Neural cell (in vitro differentiated cells): ENCODE measurements around the gene TFDP2. TPM values are rescaled to one million over a fixed set of nuclear protein-coding genes. Genes with fewer than 3 reads are reported as not detected.

Experiments used
- H2AFZ ChIP-seq: fragments of 200-600, 300-800 bp; sonication (generic), shearing (Covaris generic); 2 replicates; pipeline ENCODE4 v1.6.0; 2014; ENCODE audit warnings: low read depth, mild to moderate bottlenecking, antibody characterized with exemption, low read length, moderate library complexity
- H3F3A ChIP-seq: fragments of 200-600 bp; shearing (Covaris generic); 2 replicates; pipeline ENCODE4 v1.6.1; 2016; ENCODE audit warnings: mild to moderate bottlenecking, moderate library complexity, mixed read lengths, antibody characterized with exemption, low read length; ENCODE audit not compliant: insufficient read depth, poor library complexity, severe bottlenecking
- H3K27ac ChIP-seq: fragments of 200-600, 300-800 bp; sonication (generic), shearing (Covaris generic); 2 replicates; pipeline ENCODE4 v1.5.1; 2014; ENCODE audit warnings: mild to moderate bottlenecking, low read length, moderate library complexity
- H3K27me3 ChIP-seq: fragments of 300-800, 200-600 bp; sonication (generic), shearing (Covaris generic); 2 replicates; pipeline ENCODE4 v1.6.0; 2014; ENCODE audit warnings: mild to moderate bottlenecking, low read depth, low read length, moderate library complexity; ENCODE audit not compliant: insufficient read depth
- H3K36me3 ChIP-seq: fragments of 300-800, 200-600 bp; sonication (generic), shearing (Covaris generic); 2 replicates; pipeline ENCODE4 v1.5.1; 2014; ENCODE audit warnings: mild to moderate bottlenecking, antibody characterized with exemption, low read length, moderate library complexity; ENCODE audit not compliant: insufficient read depth
- H3K4me2 ChIP-seq: fragments of 300-800, 200-600 bp; sonication (generic), shearing (Covaris generic); 2 replicates; pipeline ENCODE4 v1.6.0; 2014; ENCODE audit warnings: mild to moderate bottlenecking, low read length
- H3K4me3 ChIP-seq: fragments of 300-800, 200-600 bp; sonication (generic), shearing (Covaris generic); 2 replicates; pipeline ENCODE4 v1.5.1; 2014; ENCODE audit warnings: mild to moderate bottlenecking, low read length, moderate library complexity
- H3K79me2 ChIP-seq: fragments of 200-600 bp; shearing (Covaris generic); replicated peaks from 2 replicates; pipeline ENCODE4 v1.6.0; 2014; ENCODE audit warnings: mild to moderate bottlenecking, low read length, moderate library complexity; ENCODE audit not compliant: insufficient read depth
- H3K9ac ChIP-seq: fragments of 300-800, 200-600 bp; sonication (generic), shearing (Covaris generic); 2 replicates; pipeline ENCODE4 v1.6.1; 2016; ENCODE audit warnings: mild to moderate bottlenecking, low read length, mixed read lengths
- H3K9me2 ChIP-seq: fragments of 200-600 bp; shearing (Covaris generic); 2 replicates; pipeline ENCODE4 v1.6.1; 2016; ENCODE audit warnings: mild to moderate bottlenecking, low read length, mixed read lengths; ENCODE audit not compliant: insufficient read depth
- H3K9me3 ChIP-seq: fragments of 200-600, 300-800 bp; sonication (generic), shearing (Covaris generic); 2 replicates; pipeline ENCODE4 v1.6.1; 2016; ENCODE audit warnings: mild to moderate bottlenecking, mixed run types, low read length, moderate library complexity, mixed read lengths
- H4K20me1 ChIP-seq: fragments of 200-600 bp; shearing (Covaris generic); 2 replicates; pipeline ENCODE4 v1.6.1; 2016; ENCODE audit warnings: mild to moderate bottlenecking, mixed run types; ENCODE audit not compliant: insufficient read depth
- EP300 ChIP-seq: fragments of 450-650 bp; conservative IDR thresholded peaks from 2 replicates; pipeline ENCODE4 v1.6.1; 2014; ENCODE audit warnings: antibody characterized with exemption, mild to moderate bottlenecking, moderate library complexity; ENCODE audit not compliant: poor library complexity, severe bottlenecking
- EZH2 ChIP-seq: fragments of 200-600, 300-800 bp; shearing (Covaris generic), sonication (generic); IDR thresholded peaks from 2 replicates; pipeline ENCODE4 v1.6.1; 2014; ENCODE audit warnings: antibody characterized with exemption, low read length, borderline replicate concordance, mild to moderate bottlenecking; ENCODE audit not compliant: insufficient read depth, poor library complexity, severe bottlenecking
- MXI1 ChIP-seq: fragments of 450-650 bp; conservative IDR thresholded peaks from 2 replicates; pipeline ENCODE4 v1.6.1; 2014; ENCODE audit warnings: antibody characterized with exemption, mild to moderate bottlenecking; ENCODE audit not compliant: poor library complexity, severe bottlenecking
- POLR2AphosphoS5 ChIP-seq: IDR thresholded peaks from 2 replicates; pipeline ENCODE4 v1.6.1; 2012
- RAD21 ChIP-seq: fragments of 450-650 bp; conservative IDR thresholded peaks from 2 replicates; pipeline ENCODE4 v1.6.1; 2014; ENCODE audit warnings: antibody characterized with exemption, mild to moderate bottlenecking, moderate library complexity
- SMC3 ChIP-seq: fragments of 450-650 bp; conservative IDR thresholded peaks from 2 replicates; pipeline ENCODE4 v1.6.1; 2014; ENCODE audit warnings: antibody characterized with exemption, mild to moderate bottlenecking, moderate library complexity; ENCODE audit not compliant: poor library complexity
- TAF1 ChIP-seq: IDR thresholded peaks from 2 replicates; pipeline ENCODE4 v1.6.1; 2012; ENCODE audit warnings: low read depth
- polyA plus RNA-seq: library from polyadenylated mRNA; depleted of rRNA; stranded (reverse); fragments of >200 nt; gene quantifications from 2 replicates; pipeline ENCODE4 v1.2.3, GENCODE V29; 2014
- TF ChIP-seq, protein P1 (sequence below): fragments of 450-650 bp; IDR thresholded peaks from 2 replicates; pipeline ENCODE4 v1.5.1; 2014; ENCODE audit warnings: antibody characterized with exemption, mild to moderate bottlenecking, moderate library complexity; ENCODE audit not compliant: poor library complexity, severe bottlenecking
- TF ChIP-seq, protein P2 (sequence below): IDR thresholded peaks from 2 replicates; pipeline ENCODE4 v1.6.1; 2012; ENCODE audit warnings: borderline replicate concordance

Gene TFDP2
- polyA plus RNA-seq, 1 donor from 2014 or later, result 17.0 TPM

DNA sequence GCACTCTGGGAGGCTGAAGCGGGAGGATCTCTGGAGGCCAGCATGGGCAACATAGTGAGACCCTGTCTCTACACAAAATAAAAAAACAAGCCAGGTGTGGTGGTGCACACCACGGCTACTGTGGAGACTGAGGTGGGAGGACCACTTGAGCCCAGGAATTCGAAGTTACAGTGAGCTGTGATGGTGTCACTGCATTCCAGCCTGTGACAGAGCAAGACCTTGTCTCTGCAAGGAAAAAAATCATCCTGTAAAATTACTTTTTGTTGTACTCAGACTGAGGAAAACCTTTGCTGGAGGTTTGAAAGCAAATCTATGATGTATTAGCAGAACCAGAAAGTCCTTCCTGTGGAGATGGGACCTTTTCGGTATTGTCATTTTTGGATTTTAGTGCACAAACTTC lies 209.6 kb downstream of the TFDP2 start:
- no peaks in the 10 kb centered on the region for H3F3A ChIP-seq
- H3K36me3 ChIP-seq, result no peaks in the 10 kb centered on the region
- no peaks in the 10 kb centered on the region for H3K9me3 ChIP-seq
- H3K9ac ChIP-seq, result no peak overlapping the region
- H3K27ac ChIP-seq, result no peak overlapping the region
- H3K27me3 ChIP-seq, result no peaks in the 10 kb centered on the region
- no peak overlapping the region for H3K4me2 ChIP-seq
- no peaks in the 10 kb centered on the region for H4K20me1 ChIP-seq
- no peak overlapping the region for H2AFZ ChIP-seq
- H3K79me2 ChIP-seq, result no peaks in the 10 kb centered on the region
- H3K9me2 ChIP-seq, result no peaks in the 10 kb centered on the region
- no peak overlapping the region for H3K4me3 ChIP-seq
- TF ChIP-seq MXI1 (no peak), RAD21 (no peak), POLR2AphosphoS5 (no peak), EZH2 (no peak), EP300 (no peak), TAF1 (no peak), SMC3 (no peak)
- TF ChIP-seq, protein P1, sequence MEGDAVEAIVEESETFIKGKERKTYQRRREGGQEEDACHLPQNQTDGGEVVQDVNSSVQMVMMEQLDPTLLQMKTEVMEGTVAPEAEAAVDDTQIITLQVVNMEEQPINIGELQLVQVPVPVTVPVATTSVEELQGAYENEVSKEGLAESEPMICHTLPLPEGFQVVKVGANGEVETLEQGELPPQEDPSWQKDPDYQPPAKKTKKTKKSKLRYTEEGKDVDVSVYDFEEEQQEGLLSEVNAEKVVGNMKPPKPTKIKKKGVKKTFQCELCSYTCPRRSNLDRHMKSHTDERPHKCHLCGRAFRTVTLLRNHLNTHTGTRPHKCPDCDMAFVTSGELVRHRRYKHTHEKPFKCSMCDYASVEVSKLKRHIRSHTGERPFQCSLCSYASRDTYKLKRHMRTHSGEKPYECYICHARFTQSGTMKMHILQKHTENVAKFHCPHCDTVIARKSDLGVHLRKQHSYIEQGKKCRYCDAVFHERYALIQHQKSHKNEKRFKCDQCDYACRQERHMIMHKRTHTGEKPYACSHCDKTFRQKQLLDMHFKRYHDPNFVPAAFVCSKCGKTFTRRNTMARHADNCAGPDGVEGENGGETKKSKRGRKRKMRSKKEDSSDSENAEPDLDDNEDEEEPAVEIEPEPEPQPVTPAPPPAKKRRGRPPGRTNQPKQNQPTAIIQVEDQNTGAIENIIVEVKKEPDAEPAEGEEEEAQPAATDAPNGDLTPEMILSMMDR, result no peak
- TF ChIP-seq, protein P2, sequence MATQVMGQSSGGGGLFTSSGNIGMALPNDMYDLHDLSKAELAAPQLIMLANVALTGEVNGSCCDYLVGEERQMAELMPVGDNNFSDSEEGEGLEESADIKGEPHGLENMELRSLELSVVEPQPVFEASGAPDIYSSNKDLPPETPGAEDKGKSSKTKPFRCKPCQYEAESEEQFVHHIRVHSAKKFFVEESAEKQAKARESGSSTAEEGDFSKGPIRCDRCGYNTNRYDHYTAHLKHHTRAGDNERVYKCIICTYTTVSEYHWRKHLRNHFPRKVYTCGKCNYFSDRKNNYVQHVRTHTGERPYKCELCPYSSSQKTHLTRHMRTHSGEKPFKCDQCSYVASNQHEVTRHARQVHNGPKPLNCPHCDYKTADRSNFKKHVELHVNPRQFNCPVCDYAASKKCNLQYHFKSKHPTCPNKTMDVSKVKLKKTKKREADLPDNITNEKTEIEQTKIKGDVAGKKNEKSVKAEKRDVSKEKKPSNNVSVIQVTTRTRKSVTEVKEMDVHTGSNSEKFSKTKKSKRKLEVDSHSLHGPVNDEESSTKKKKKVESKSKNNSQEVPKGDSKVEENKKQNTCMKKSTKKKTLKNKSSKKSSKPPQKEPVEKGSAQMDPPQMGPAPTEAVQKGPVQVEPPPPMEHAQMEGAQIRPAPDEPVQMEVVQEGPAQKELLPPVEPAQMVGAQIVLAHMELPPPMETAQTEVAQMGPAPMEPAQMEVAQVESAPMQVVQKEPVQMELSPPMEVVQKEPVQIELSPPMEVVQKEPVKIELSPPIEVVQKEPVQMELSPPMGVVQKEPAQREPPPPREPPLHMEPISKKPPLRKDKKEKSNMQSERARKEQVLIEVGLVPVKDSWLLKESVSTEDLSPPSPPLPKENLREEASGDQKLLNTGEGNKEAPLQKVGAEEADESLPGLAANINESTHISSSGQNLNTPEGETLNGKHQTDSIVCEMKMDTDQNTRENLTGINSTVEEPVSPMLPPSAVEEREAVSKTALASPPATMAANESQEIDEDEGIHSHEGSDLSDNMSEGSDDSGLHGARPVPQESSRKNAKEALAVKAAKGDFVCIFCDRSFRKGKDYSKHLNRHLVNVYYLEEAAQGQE, result no peak

DNA sequence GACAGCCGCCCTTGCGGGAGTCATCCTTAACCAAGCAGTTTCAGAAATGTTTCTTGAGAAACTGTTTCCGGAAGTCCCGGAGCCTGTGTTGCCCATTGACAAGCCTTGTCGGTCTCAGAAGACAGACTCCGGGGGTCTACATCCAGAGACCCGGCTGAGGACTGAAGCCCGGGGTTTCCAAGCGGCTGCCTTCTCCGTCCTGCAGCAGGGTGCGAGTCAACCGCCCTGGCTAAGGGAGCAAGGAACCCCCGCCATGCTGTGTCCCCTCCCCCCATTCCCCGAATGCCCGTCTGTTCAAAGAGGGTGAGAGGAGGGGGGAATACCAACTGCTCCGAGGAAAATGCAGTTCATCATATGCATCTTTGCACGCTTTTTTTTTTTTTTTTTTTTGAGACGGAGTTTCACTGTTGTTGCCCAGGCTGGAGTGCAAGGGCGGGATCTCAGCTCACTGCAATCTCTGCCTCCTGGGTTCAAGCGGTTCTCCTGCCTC lies 211.3 kb downstream of the TFDP2 start:
- H2AFZ ChIP-seq, result no peak overlapping the region
- TF ChIP-seq EZH2 (no peak), MXI1 (no peak), RAD21 (no peak), EP300 (no peak), TAF1 (no peak), POLR2AphosphoS5 (no peak), SMC3 (no peak)
- TF ChIP-seq, protein P2, result no peak
- TF ChIP-seq, protein P1, result no peak
- H3K27me3 ChIP-seq, result no peaks in the 10 kb centered on the region
- H3K9me2 ChIP-seq, result no peaks in the 10 kb centered on the region
- no peak overlapping the region for H3K27ac ChIP-seq
- H3K79me2 ChIP-seq, result no peaks in the 10 kb centered on the region
- H3K9me3 ChIP-seq, result no peaks in the 10 kb centered on the region
- no peaks in the 10 kb centered on the region for H3F3A ChIP-seq
- H4K20me1 ChIP-seq, result no peaks in the 10 kb centered on the region
- H3K36me3 ChIP-seq, result no peaks in the 10 kb centered on the region
- no peak overlapping the region for H3K4me3 ChIP-seq
- no peak overlapping the region for H3K4me2 ChIP-seq
- no peak overlapping the region for H3K9ac ChIP-seq
